PFSK-1 (cell line): ENCODE results near the gene FGF1.

Experiments used
- FOXP2 ChIP-seq: optimal IDR thresholded peaks from 2 replicates; pipeline ENCODE3; 2011; ENCODE audit warnings: borderline replicate concordance, control low read depth, inconsistent platforms; ENCODE audit not compliant: insufficient read depth; ENCODE audit errors: extremely low read length, extremely low read depth
- POLR2AphosphoS5 ChIP-seq: IDR thresholded peaks from 2 replicates; pipeline ENCODE4 v1.6.1; 2012; ENCODE audit warnings: low read depth, mild to moderate bottlenecking, control low read depth, low read length, moderate library complexity
- REST ChIP-seq, 2 experiments: IDR thresholded peaks; 2 replicates each; pipeline versions ENCODE4 v1.6.1 to v1.8.0; 2011 to 2012; ENCODE audit warnings: low read depth in 2 of 2, low read length in 2 of 2, control low read depth in 1 of 2, inconsistent platforms in 1 of 2, mild to moderate bottlenecking in 1 of 2, moderate library complexity in 1 of 2; ENCODE audit not compliant: insufficient read depth in 1 of 2
- SIN3A ChIP-seq: IDR thresholded peaks from 2 replicates; pipeline ENCODE4 v1.6.1; 2012; ENCODE audit warnings: mild to moderate bottlenecking, low read length, moderate library complexity, borderline replicate concordance; ENCODE audit not compliant: insufficient read depth

DNA sequence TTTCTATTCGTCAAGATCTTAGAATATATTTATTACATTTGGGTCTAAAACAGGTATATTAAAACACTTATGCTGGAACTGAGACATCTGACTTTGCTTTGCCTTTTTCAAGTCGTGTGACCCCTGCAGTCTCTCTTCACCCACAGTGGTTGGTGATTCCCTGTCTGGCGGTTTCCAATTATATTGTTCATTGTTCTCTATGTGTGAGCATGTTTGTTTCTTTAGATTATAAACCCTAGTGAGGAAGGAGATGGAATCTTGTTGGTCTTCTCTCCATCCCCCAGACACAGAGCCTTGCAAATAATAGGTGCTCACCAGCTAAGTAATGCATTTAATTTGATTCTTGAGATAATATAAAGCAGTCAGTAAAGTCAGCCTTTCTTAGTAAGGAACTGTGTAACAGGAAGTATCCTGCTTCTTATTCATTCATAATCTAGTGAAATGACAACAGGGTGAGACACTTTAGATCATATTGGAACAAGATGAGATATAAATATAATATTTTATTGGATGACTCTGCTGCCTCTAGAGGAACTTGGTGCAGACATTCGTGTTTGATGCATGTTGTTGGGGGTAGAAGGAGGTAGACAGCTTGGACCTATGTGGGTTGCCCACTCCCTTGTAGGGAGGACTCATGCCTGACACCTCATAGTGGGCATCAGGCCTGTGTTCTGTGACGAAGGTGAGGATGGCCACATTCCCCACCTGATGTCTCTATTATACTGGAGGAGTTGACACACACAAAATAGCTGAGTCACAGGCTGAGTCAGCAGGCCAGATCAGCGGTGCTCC lies 88.1 kb downstream of the FGF1 start:
- TF ChIP-seq REST (IDR thresholded peaks at IDR 0.05; ENCODE audit: insufficient read depth in 1 of 2, low read depth in 2 of 2, low read length in 2 of 2) (no peak), POLR2AphosphoS5 (no peak), SIN3A (no peak), FOXP2 (no peak)
